ENCODE data around the gene MFSD2B.
"Not testable (repeated sequence)": the region's sequence is repeated elsewhere in the genome, so short reads cannot be mapped to it uniquely, and the experiment has no call there.

Gene MFSD2B

GRCh38 chr2:24009680-24010476 lies at the start of gene MFSD2B:
Gene MFSD2B (plus strand): TSS chr2:24010085. CDS start chr2:24010097, 12 bp downstream.
- DNase-seq = no peak

GRCh38 chr2:23967846-23968245 lies 42.0 kb upstream of the MFSD2B start:
- no peak for DNase-seq

- DNase-seq = no peak
These were observed 33.0 kb upstream of the MFSD2B start for GRCh38 chr2:23976883-23977282.

GRCh38 chr2:23988371-23988770 lies 21.5 kb upstream of the MFSD2B start:
- DNase-seq = no peak

GRCh38 chr2:23992931-23993330 lies 17.0 kb upstream of the MFSD2B start:
- no peak for DNase-seq

DNA sequence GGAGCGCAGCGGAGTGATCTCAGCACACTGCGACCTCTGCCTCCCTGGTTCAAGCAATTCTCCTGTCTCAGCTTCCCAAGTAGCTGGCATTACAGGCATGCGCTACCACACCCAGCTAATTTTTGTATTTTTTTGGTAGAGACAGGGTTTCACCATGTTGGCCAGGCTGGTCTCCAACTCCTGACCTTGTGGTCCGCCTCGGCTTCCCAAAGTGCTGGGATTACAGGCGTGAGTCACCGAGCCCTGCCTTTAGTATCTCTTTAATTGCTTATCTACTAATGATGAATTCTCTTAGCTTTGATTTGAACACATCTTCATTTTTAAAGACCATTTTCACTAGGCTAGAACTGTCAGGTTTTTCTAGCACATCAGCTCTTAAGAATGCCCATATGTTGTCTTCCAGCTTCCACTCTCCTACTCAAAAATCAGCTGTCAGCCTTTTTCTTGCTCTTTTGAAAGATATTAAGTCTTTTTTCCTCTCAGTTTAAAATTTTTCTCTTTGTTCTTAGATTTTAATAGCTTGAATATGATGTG lies 16.1 kb upstream of the MFSD2B start:
- DNase-seq = no peak

GRCh38 chr2:23994567-23994966 lies 15.3 kb upstream of the MFSD2B start:
- DNase-seq = no peak

DNA sequence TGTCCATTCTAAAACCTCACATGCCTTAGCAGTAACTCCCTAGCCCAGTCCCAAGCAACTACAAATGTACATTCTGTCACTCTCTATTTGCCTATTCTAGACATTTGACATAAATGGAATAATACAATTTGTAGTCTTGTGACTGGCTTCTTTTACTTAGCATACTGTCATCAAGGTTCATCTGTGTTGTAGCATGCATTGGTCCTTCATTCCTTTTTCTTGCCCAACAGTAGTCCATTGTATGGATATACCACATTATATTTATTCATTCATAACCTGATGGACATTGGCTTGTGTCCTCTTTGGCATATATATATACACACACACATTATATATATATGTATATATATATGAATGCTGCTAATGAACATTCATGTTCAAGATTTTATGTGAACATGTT lies 2.2 kb upstream of the MFSD2B start:
- no peak for DNase-seq

DNA sequence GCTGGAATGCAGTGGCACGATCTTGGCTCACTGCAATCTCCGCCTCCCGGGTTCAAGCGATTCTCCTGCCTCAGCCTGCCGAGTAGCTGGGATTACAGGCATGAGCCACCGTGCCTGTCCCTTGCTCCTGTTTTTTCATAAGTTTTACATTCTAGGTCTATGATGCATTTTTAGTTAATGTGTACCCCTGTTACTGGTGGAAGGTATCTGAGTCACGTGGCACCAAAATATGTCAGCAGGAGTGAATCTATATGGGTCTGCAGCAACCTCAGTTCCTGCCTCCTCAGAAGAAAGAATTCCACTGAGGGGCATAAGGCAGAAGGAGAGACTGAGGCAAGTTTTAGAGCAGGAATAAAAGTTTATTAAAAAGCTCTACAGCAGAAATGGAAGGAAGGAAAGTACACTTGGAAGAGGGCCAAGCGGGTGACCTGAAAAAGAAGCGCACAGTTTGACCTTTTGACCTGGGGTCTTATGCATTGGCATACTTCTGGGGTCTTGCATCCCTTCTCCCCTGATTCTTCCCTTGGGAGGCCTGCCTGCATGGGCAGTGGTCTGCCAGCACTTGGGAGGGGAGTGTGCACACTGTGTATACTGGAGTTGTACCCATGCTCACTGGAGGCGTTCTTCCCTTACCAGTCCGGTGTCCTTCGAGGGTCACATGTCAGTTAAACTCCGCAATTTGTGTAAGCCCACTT lies 1.1 kb upstream of the MFSD2B start:
- no peak for DNase-seq

GRCh38 chr2:24009367-24009679 lies 562 bp upstream of the MFSD2B start:
- no peak for DNase-seq

GRCh38 chr2:24010477-24011249 lies 778 bp downstream of the MFSD2B start:
- DNase-seq = no peak

DNA sequence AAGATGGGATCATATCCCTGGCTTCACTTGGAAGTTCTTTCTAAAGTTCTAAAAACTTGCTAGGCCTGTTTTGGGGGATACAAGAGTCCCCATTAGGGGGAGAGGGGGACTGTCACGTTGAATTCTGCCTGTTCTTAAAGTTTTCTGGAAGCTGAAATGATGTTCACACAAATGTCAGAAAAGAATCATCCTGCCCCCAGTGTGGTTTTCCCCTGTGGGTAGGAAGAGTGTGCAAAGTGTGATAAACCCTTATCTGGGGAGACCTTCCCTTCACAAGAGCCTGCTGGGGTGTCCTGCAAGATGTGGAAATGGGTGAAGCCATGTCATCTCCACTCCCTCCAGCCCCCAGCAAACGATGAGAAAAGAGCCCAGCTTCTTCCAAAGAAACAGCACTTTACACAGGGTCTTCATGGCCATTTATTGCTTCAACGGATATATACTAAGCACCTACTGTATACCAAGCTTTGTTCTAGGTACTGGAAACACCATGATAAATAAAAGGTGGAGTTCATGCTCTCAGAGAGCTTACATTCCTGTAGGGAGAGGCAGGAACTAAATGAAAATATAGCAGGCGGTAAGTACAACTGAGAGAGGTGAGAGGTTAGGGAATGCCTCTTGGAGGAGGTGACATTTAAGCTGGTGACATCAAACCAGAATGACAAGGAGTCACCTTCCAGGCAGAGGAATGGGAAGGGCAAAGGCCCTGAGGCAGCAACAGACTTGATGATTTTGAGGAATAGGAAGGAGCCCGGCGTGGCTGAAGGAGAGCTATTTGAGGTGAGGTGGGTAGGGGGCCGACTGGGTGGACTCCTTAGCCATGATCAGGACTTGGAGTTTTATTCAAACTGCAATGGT lies 1.6 kb downstream of the MFSD2B start:
- no peak for DNase-seq

- no peak for DNase-seq
These were observed 2.8 kb downstream of the MFSD2B start for GRCh38 chr2:24012521-24013188.

DNA sequence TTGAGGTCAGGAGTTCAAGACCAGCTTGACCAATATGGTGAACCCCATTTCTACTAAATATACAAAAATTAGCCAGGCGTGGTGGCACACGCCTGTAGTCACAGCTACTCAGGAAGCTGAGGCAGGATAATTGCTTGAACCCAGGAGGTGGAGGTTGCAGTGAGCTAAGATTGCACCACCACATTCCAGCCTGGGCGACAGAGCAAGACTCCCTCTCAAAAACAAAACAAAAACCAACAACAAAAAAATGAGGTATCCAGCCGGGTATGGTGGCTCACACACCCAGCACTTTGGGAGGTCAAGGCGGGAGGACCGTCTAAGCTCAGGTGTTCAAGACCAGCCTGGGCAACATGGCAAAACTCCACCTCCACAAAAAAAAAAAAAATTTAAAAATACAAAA lies 5.0 kb downstream of the MFSD2B start:
- DNase-seq = not testable (repeated sequence)

GRCh38 chr2:24015562-24016375 lies 5.9 kb downstream of the MFSD2B start:
- DNase-seq = peak; percentile 62

DNA sequence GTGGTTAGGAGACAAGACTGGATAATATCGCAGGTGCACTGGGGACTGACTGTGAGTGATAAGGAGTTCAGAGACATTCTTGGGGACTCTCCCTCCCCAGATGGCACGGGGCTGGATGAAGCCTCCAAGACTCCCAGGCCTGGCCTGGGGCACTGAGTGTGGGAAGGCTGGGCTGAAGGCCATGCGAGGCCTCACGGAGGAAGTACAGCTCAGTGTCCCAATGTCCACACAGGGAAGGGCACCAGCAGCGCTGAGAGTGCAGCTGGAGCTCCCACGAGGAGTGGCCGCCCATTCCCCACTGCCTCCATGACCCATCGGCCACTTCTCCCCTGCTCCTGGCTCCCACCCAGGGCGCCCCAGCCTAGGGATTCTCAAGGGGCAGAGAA lies 6.5 kb downstream of the MFSD2B start:
- no peak for DNase-seq

DNA sequence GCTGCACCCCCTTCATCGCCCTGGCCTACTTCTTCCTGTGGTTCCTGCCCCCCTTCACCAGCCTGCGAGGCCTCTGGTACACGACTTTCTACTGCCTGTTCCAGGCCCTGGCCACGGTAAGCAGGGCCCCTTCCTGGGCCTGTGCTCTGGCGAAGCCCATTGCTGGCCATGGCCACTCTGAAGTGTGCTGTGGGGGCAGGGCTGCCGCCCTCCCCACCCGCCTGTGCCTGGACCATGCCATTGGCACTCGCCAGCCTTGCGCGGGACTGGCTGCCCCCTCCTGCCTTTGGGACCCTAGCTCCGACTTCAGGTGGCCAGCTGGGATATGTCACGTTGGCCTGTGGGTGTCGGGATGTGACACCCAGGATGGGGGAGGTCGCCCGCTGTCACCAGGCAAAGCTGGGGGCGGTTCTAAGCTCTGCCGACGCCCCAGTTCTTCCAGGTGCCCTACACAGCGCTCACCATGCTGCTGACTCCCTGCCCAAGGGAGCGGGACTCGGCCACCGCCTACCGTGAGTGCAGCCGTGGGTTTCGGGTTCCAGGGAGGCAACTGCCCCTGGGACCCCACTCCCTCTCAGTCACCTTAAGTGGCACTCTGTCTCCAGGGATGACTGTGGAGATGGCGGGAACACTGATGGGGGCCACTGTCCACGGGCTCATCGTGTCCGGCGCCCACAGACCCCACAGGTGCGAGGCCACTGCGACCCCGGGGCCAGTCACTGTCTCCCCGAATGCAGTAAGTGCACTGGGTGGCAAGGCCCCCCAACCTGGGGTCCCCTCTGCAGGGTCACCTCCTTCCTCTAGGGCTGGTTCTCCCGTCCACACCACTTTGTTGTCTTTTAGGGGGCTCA lies 7.2 kb downstream of the MFSD2B start:
- DNase-seq = no peak

GRCh38 chr2:24017711-24018110 lies 7.8 kb downstream of the MFSD2B start:
- no peak for DNase-seq

DNA sequence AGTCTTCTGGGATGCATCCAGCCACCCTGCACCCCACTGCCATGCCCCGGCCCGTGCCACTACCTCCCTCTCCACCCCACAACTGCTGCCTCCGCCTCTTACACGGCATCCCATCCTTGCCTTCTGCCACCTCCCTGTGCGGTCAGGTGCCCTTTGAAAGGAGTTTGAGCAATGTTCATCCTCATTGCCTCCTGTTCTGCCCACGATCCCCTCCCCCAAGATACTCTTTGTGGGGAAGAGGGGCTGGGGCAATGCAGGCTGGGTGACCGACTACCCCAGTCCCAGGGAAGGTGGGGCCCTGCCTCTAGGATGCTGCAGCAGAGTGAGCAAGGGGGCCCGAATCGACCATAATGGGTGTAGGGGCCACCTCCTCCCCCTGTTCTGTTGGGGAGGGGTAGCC lies 8.4 kb downstream of the MFSD2B start:
- DNase-seq = no peak

GRCh38 chr2:24019729-24020128 lies 9.8 kb downstream of the MFSD2B start:
- DNase-seq = no peak
